Uterus (tissue), 4 donors: ENCODE results near the gene AGPAT3. TPM values are rescaled to one million over a fixed set of nuclear protein-coding genes. Genes with fewer than 3 reads are reported as not detected.

Source experiments
- DNase-seq, 2 donors: peaks; one replicate each; pipeline ENCODE4 v3.0.0-alpha.2; 2019 to 2020
- H3K27ac ChIP-seq, 2 donors: fragments of 200-600 bp; sonication (generic); 1 replicate in 1 of 2; 2 replicates in 1 of 2; pipeline ENCODE4 v1.5.1; 2016 to 2018
- H3K27me3 ChIP-seq, 2 donors: fragments of 200-600 bp; sonication (generic); one replicate each; pipeline ENCODE4 v1.5.1; 2018 to 2019; ENCODE audit warnings: control low read depth in 1 of 2
- H3K36me3 ChIP-seq, 2 donors: fragments of 200-600 bp; sonication (generic); one replicate each; pipeline ENCODE4 v1.5.1; 2019; ENCODE audit warnings: control low read depth in 1 of 2
- H3K4me1 ChIP-seq, 2 donors: fragments of 200-600 bp; sonication (generic); one replicate each; pipeline ENCODE4 v1.5.1; 2018 to 2019; ENCODE audit warnings: control low read depth in 1 of 2
- H3K4me3 ChIP-seq, 2 donors: fragments of 200-600 bp; sonication (generic); 1 replicate in 1 of 2; 2 replicates in 1 of 2; pipeline ENCODE4 v1.5.1; 2018 to 2019; ENCODE audit warnings: mild to moderate bottlenecking in 1 of 2
- H3K9me3 ChIP-seq, 2 donors: fragments of 200-600 bp; sonication (generic); one replicate each; pipeline ENCODE4 v1.5.1; 2019; ENCODE audit warnings: control low read depth in 1 of 2
- POLR2A ChIP-seq, 2 donors: fragments of 450-650 bp; IDR thresholded peaks; one replicate each; pipeline ENCODE4 v1.6.1; 2016; ENCODE audit warnings: antibody characterized with exemption in 2 of 2, mild to moderate bottlenecking in 1 of 2, moderate library complexity in 1 of 2
- intact Hi-C: fragments of 100-400 bp; cut with DNase I; formaldehyde crosslinking; loops from one replicate; pipeline ENCODE4 v1.15.1; 2023; ENCODE audit warnings: low total_unique reads
- total RNA-seq, 4 donors: library from RNA; depleted of rRNA in 3 of 4; stranded (reverse); fragments of >200 nt in 3 of 4; gene quantifications; one replicate each; pipeline versions ENCODE4 v1.1.0 to v1.2.4, GENCODE V29; 2014 to 2023
- TF ChIP-seq, protein P1 (sequence below), 4 experiments: fragments of 200-600 bp in 2 of 4; fragments of 450-650 bp in 2 of 4; sonication (generic) in 2 of 4; IDR thresholded peaks; one replicate each; pipeline ENCODE4 v1.5.1; 2016 to 2019; ENCODE audit warnings: antibody characterized with exemption in 4 of 4, mild to moderate bottlenecking in 2 of 4, moderate library complexity in 1 of 4
- donor health status: DM: yes; HTN: yes; CAD: no.

The AGPAT3 gene
- total RNA-seq, 4 donors from 2014 or later = 6.8 to 43.4 (median 28.4) TPM

DNA sequence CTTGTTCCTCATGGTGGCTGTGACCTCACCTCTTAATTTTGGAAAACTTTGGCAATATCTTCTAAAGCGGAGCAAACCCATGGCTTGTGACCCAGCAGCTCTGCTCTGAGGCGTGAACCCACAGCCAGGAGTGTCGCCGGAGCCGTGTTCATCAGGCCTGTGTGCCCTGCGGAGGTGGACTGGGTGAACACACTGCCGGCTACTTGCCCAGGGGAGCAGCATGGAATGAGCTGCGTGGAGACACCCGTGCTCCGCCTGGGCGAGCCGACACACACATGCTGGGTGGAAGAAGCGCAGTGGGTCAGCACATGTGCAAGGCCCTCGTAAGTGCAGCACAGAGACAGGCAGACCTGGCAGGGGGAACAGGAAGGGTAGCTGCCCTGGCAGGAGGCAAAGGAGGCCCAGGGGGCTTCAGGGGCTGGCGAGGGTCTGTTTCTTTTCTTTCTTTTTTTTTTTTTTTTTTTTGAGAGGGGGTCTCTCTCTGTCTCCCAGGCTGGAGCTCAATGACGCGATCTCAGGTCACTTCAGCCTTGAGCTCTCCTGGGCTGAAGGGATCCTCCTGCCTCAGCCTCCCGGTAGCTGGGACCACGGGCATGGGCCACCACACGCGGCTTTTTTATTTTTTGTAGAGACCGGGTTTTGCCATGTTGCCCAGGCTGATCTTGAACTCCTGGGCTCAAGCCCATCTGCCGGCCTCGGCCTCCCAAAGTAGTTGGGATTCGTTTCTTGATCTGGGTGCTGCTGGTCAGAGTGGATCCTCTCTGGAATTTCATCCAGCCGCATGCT is 41.8 kb downstream of the AGPAT3 start:
- no peak overlapping the region for H3K4me3 ChIP-seq
- intact Hi-C loops = no loop called here
- H3K36me3 ChIP-seq = no peaks in the 10 kb centered on the region
- DNase-seq = no peak
- H3K27me3 ChIP-seq = no peaks in the 10 kb centered on the region
- no peaks in the 10 kb centered on the region for H3K9me3 ChIP-seq
- H3K4me1 ChIP-seq = no peaks in the 10 kb centered on the region
- TF ChIP-seq, protein P1, sequence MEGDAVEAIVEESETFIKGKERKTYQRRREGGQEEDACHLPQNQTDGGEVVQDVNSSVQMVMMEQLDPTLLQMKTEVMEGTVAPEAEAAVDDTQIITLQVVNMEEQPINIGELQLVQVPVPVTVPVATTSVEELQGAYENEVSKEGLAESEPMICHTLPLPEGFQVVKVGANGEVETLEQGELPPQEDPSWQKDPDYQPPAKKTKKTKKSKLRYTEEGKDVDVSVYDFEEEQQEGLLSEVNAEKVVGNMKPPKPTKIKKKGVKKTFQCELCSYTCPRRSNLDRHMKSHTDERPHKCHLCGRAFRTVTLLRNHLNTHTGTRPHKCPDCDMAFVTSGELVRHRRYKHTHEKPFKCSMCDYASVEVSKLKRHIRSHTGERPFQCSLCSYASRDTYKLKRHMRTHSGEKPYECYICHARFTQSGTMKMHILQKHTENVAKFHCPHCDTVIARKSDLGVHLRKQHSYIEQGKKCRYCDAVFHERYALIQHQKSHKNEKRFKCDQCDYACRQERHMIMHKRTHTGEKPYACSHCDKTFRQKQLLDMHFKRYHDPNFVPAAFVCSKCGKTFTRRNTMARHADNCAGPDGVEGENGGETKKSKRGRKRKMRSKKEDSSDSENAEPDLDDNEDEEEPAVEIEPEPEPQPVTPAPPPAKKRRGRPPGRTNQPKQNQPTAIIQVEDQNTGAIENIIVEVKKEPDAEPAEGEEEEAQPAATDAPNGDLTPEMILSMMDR (IDR thresholded peaks at IDR 0.05) = no peak
- TF ChIP-seq POLR2A (IDR thresholded peaks at IDR 0.05) = no peak
- no peak overlapping the region for H3K27ac ChIP-seq

GRCh38 chr21:43907751-43908150 is 42.7 kb downstream of the AGPAT3 start:
- H3K27me3 ChIP-seq = no peaks in the 10 kb centered on the region
- TF ChIP-seq, protein P1 (IDR thresholded peaks at IDR 0.05) = no peak
- TF ChIP-seq POLR2A (IDR thresholded peaks at IDR 0.05) = no peak
- peaks cover 0 to 3% of the 10 kb centered on the region in 2 donors for H3K9me3 ChIP-seq
- H3K4me3 ChIP-seq = no peak overlapping the region
- H3K4me1 ChIP-seq = no peaks in the 10 kb centered on the region
- no peak for DNase-seq
- no peaks in the 10 kb centered on the region for H3K36me3 ChIP-seq
- intact Hi-C loops = no loop called here
- no peak overlapping the region for H3K27ac ChIP-seq

- no peak overlapping the region for H3K27ac ChIP-seq
- peaks cover 0 to 6% of the 10 kb centered on the region in 2 donors for H3K9me3 ChIP-seq
- no peak overlapping the region for H3K4me3 ChIP-seq
- H3K4me1 ChIP-seq = no peaks in the 10 kb centered on the region
- H3K36me3 ChIP-seq = no peaks in the 10 kb centered on the region
- DNase-seq = no peak
- TF ChIP-seq POLR2A (IDR thresholded peaks at IDR 0.05) = no peak
- intact Hi-C loops = no loop called here
- H3K27me3 ChIP-seq = no peaks in the 10 kb centered on the region
Observed at GRCh38 chr21:43908167-43908566, 43.1 kb downstream of the AGPAT3 start.

- DNase-seq = no peak
- H3K9me3 ChIP-seq = peaks cover 0 to 6% of the 10 kb centered on the region in 2 donors
- intact Hi-C loops = no loop called here
- H3K4me3 ChIP-seq = no peak overlapping the region
- H3K27ac ChIP-seq = no peak overlapping the region
- TF ChIP-seq POLR2A (IDR thresholded peaks at IDR 0.05) = no peak
- TF ChIP-seq, protein P1 (IDR thresholded peaks at IDR 0.05) = no peak
- H3K4me1 ChIP-seq = no peaks in the 10 kb centered on the region
- H3K36me3 ChIP-seq = no peaks in the 10 kb centered on the region
- no peaks in the 10 kb centered on the region for H3K27me3 ChIP-seq
Observed at GRCh38 chr21:43909741-43910400, 44.8 kb downstream of the AGPAT3 start.

GRCh38 chr21:43910460-43910859 is 45.4 kb downstream of the AGPAT3 start:
- TF ChIP-seq POLR2A (IDR thresholded peaks at IDR 0.05) = no peak
- TF ChIP-seq, protein P1 (IDR thresholded peaks at IDR 0.05) = no peak
- Histone ChIP-seq H3K4me1 (no peaks in the 10 kb centered on the region), H3K27ac (no peak overlapping the region), H3K36me3 (no peaks in the 10 kb centered on the region), H3K4me3 (no peak overlapping the region), H3K9me3 (peaks cover 0 to 6% of the 10 kb centered on the region in 2 donors), H3K27me3 (no peaks in the 10 kb centered on the region)
- no peak for DNase-seq
- intact Hi-C loops = no loop called here
